Neuronal stem cell (in vitro differentiated cells): ENCODE measurements around the gene PLAAT1.

Source experiments
- DNase-seq: peaks from one replicate; pipeline ENCODE4 v3.0.0-alpha.2; 2013; ENCODE audit warnings: low spot score
- H2AFZ ChIP-seq: one replicate; pipeline ENCODE4 v1.6.1; 2013; ENCODE audit warnings: mild to moderate bottlenecking, low read length, inconsistent platforms
- H2AK5ac ChIP-seq: 2 replicates; pipeline ENCODE4 v1.6.1; 2013; ENCODE audit warnings: low read depth, mild to moderate bottlenecking, inconsistent platforms, low read length, moderate library complexity, mixed read lengths
- H2BK120ac ChIP-seq: 2 replicates; pipeline ENCODE4 v1.6.1; 2013; ENCODE audit warnings: low read depth, mild to moderate bottlenecking, inconsistent platforms, low read length, moderate library complexity, mixed read lengths
- H2BK12ac ChIP-seq: one replicate; pipeline ENCODE4 v1.6.1; 2013; ENCODE audit warnings: low read length, inconsistent platforms
- H2BK15ac ChIP-seq: 2 replicates; pipeline ENCODE4 v1.6.1; 2013; ENCODE audit warnings: mild to moderate bottlenecking, low read length, inconsistent platforms, mixed read lengths
- H2BK5ac ChIP-seq: one replicate; pipeline ENCODE4 v1.6.1; 2013; ENCODE audit warnings: inconsistent platforms, mild to moderate bottlenecking, low read length, moderate library complexity
- H3K14ac ChIP-seq: one replicate; pipeline ENCODE4 v1.6.1; 2013; ENCODE audit warnings: low read length, inconsistent platforms
- H3K18ac ChIP-seq: 2 replicates; pipeline ENCODE4 v1.6.1; 2013; ENCODE audit warnings: low read length, inconsistent platforms
- H3K23ac ChIP-seq: 2 replicates; pipeline ENCODE4 v1.6.1; 2013; ENCODE audit warnings: low read depth, mild to moderate bottlenecking, mixed read lengths, low read length, inconsistent platforms; ENCODE audit not compliant: poor library complexity
- H3K27ac ChIP-seq: replicated peaks from 3 replicates; pipeline ENCODE4 v1.5.1; 2013; ENCODE audit warnings: low read length, inconsistent platforms
- H3K27me3 ChIP-seq, 3 experiments: 2 replicates each; pipeline ENCODE4 v1.6.1; 2013; ENCODE audit warnings: low read length in 3 of 3, mild to moderate bottlenecking in 2 of 3, inconsistent platforms in 1 of 3, low read depth in 1 of 3, mixed read lengths in 1 of 3, moderate library complexity in 1 of 3; ENCODE audit not compliant: control insufficient read depth in 3 of 3, insufficient read depth in 3 of 3
- H3K36me3 ChIP-seq, 2 donors: replicated peaks in 1 of 2; 2 replicates each; pipeline ENCODE4 v1.6.1; 2013; ENCODE audit warnings: low read length in 2 of 2; ENCODE audit not compliant: control insufficient read depth in 2 of 2, insufficient read depth in 2 of 2
- H3K4ac ChIP-seq: 2 replicates; pipeline ENCODE4 v1.6.1; 2013; ENCODE audit warnings: inconsistent platforms, mild to moderate bottlenecking, low read length, moderate library complexity
- H3K4me1 ChIP-seq, 2 donors: 1 replicate in 1 of 2; 2 replicates in 1 of 2; pipeline ENCODE4 v1.6.1; 2013; ENCODE audit warnings: low read length in 2 of 2, low read depth in 1 of 2; ENCODE audit not compliant: control insufficient read depth in 2 of 2, insufficient read depth in 1 of 2
- H3K4me2 ChIP-seq: one replicate; pipeline ENCODE4 v1.6.1; 2013; ENCODE audit warnings: mild to moderate bottlenecking, low read length, inconsistent platforms; ENCODE audit not compliant: insufficient read depth, poor library complexity, severe bottlenecking
- H3K4me3 ChIP-seq, 2 donors: 2 replicates each; pipeline ENCODE4 v1.5.1; 2013; ENCODE audit warnings: low read length in 2 of 2, mild to moderate bottlenecking in 2 of 2, inconsistent platforms in 1 of 2, moderate library complexity in 1 of 2
- H3K79me1 ChIP-seq: one replicate; pipeline ENCODE4 v1.6.1; 2013; ENCODE audit warnings: low read depth, mild to moderate bottlenecking, inconsistent platforms, low read length, moderate library complexity
- H3K9ac ChIP-seq: one replicate; pipeline ENCODE4 v1.6.1; 2013; ENCODE audit warnings: mild to moderate bottlenecking, low read depth, low read length, inconsistent platforms; ENCODE audit not compliant: poor library complexity
- H3K9me3 ChIP-seq, 2 donors: replicated peaks in 1 of 2; 2 replicates each; pipeline versions ENCODE3 to v1.6.1; 2013; ENCODE audit warnings: low read length in 2 of 2, mild to moderate bottlenecking in 2 of 2, inconsistent platforms in 1 of 2, low read depth in 1 of 2, mixed read lengths in 1 of 2, moderate library complexity in 1 of 2; ENCODE audit not compliant: control insufficient read depth in 2 of 2, insufficient read depth in 1 of 2
- H4K8ac ChIP-seq: one replicate; pipeline ENCODE4 v1.6.1; 2013; ENCODE audit warnings: low read depth, mild to moderate bottlenecking, inconsistent platforms, low read length, moderate library complexity
- H4K91ac ChIP-seq: one replicate; pipeline ENCODE4 v1.6.1; 2013; ENCODE audit warnings: low read length, low read depth, mild to moderate bottlenecking, inconsistent platforms; ENCODE audit not compliant: poor library complexity
- WGBS, 2 donors: extraction: QIAGEN DNeasy Blood & Tissue Kit; methylation state at CpG; one replicate each; pipeline ENCODE4 v1.1.7; 2013; ENCODE audit warnings: missing lambda C conversion rate in 2 of 2, mixed read lengths in 1 of 2; ENCODE audit not compliant: insufficient read length in 2 of 2, insufficient replicate concordance in 1 of 2; ENCODE audit errors: extremely low coverage in 2 of 2; 5-methylcytosine and 5-hydroxymethylcytosine counted together

Gene PLAAT1

DNA sequence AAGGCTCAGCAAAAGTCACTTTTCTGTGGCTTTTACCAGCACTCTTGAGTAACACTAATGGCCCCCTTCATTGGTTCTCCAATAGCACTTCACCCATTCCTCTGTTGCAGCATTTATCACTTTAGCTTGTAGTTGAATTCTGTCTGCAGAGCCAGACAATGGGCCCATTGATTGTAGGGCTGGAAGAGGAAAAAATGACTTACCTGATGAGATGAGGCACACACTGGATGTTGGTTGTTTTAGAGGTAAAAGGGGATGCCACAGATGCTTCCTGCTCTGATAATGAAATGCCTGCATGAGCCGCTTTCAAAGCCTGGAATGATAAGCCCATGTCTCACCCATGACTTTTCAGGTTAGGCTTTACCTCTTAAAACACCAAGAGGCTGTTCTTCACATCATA is 64.3 kb downstream of the PLAAT1 start:
- no peak overlapping the region for H4K91ac ChIP-seq

DNA sequence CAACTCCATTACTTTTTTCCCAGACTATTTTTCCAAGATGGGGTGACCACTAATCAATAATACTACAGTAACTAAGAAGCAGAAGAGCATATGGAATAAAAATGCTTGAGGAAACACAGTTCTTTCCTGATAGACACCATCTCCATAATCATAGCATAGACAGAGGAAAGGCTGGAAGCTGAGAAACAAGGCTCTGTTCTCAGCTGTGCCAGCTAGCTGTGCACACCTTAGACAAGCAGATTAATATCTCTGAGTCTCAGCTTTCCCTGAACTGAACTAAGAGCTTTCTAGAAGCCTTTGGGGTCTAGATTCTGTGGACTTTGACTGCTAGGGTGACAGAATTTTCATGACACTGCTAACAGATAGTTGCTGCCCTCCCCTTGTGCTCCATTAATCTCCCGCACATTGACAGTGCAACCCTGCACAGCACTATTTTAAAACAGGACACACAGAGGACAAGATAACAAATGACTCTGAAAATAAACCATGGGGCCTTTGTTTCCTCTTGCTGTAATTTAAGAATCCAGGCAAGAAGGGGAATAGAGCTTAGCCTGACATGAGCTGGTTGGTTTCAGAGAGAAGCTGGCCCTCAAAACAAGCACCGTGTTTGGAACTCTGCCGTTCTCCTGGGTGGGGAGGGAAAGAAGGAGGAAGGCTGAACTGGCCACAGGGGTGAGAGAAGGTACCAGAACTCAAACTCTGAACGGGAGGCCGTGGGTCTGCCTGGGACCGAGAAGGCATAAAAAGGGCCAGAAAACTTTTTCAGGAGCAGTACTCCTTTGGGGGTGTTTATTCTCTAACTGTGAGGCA is 70.1 kb downstream of the PLAAT1 start:
- Histone ChIP-seq H2BK15ac (no peak overlapping the region), H2BK120ac (no peak overlapping the region), H3K4ac (no peak overlapping the region), H3K9me3 (no peaks in the 10 kb centered on the region), H3K18ac (no peak overlapping the region), H3K79me1 (no peaks in the 10 kb centered on the region), H4K91ac (no peak overlapping the region), H4K8ac (no peak overlapping the region), H3K23ac (no peak overlapping the region), H3K27me3 (no peaks in the 10 kb centered on the region), H3K14ac (no peak overlapping the region), H2BK12ac (no peak overlapping the region), H3K4me2 (no peak overlapping the region), H3K36me3 (no peaks in the 10 kb centered on the region), H3K9ac (no peak overlapping the region), H2BK5ac (no peak overlapping the region), H3K4me3 (no peak overlapping the region), H3K27ac (no peak overlapping the region), H2AFZ (no peak overlapping the region), H3K4me1 (peaks cover 0 to 17% of the 10 kb centered on the region in 2 donors), H2AK5ac (no peak overlapping the region)
- no CpG with 5 or more reads among the region's 6 CpGs for WGBS, 2 donors
- no peak for DNase-seq

More for the DNA sequence above, 64.3 kb downstream of the PLAAT1 start:
- no peak for DNase-seq
- WGBS, 2 donors, result no CpG with 5 or more reads among the region's 1 CpG
- H3K18ac ChIP-seq, result no peak overlapping the region
- H3K4me3 ChIP-seq, result no peak overlapping the region
- H3K36me3 ChIP-seq, result no peaks in the 10 kb centered on the region
- no peak overlapping the region for H3K4me2 ChIP-seq
- H4K8ac ChIP-seq, result no peak overlapping the region
- no peak overlapping the region for H2BK15ac ChIP-seq
- H3K9me3 ChIP-seq, result no peaks in the 10 kb centered on the region
- no peak overlapping the region for H3K23ac ChIP-seq
- H3K4ac ChIP-seq, result no peak overlapping the region
- no peak overlapping the region for H3K9ac ChIP-seq
- H2BK120ac ChIP-seq, result no peak overlapping the region
- no peaks in the 10 kb centered on the region for H3K27me3 ChIP-seq
- no peak overlapping the region for H2AK5ac ChIP-seq
- H3K79me1 ChIP-seq, result no peaks in the 10 kb centered on the region
- H2BK5ac ChIP-seq, result no peak overlapping the region
- no peak overlapping the region for H3K14ac ChIP-seq
- no peak overlapping the region for H2AFZ ChIP-seq
- no peaks in the 10 kb centered on the region for H3K4me1 ChIP-seq
- no peak overlapping the region for H3K27ac ChIP-seq
- no peak overlapping the region for H2BK12ac ChIP-seq

DNA sequence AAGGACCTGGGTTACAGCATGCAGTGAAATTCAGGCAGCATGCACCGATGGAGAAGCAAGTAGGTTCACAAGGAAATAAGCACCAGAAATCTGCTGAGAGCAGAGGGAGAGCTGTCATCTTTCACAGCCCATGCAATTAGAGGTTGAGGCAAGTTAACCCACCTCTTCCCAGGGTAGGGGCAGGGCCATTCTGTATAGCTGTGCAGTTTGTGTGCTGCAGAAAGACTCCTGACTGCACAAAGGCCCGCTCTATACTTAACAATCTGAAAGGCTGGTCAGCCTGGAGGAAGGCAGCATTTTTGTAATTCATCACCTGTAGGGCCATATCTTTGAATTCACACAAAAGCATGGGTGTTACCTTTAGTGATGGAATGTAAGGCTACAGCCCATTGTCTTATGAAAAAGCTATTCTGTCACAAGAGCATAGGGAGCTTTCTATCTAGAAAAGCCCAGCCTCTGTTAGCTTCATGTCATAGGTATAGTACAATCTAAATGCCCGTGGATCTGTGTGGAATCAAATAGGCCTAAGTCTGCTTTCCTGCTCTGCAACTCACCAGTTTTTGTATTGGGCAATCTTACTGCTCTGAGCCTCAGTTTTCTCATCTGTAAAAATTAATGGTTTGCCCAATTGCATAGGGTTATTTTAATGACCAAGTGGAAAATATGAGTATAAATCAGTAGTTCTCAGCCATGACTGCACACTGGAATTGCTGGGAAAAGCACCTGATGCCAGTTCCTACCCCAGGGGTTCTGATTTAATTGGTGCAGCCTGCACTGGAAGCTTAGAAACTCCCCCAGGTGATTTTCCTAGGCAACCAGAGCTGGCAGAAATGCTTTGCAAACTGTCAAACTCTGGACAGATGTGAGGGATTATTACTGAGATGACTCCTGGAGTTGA is 72.3 kb downstream of the PLAAT1 start:
- H3K4me3 ChIP-seq, result no peak overlapping the region
- H2BK5ac ChIP-seq, result no peak overlapping the region
- H3K79me1 ChIP-seq, result no peaks in the 10 kb centered on the region
- no peak overlapping the region for H3K14ac ChIP-seq
- H3K9ac ChIP-seq, result no peak overlapping the region
- no peak overlapping the region for H3K4ac ChIP-seq
- H2BK15ac ChIP-seq, result no peak overlapping the region
- no peak overlapping the region for H3K23ac ChIP-seq
- WGBS, 2 donors, result no CpG with 5 or more reads among the region's 3 CpGs
- H3K9me3 ChIP-seq, result no peaks in the 10 kb centered on the region
- no peaks in the 10 kb centered on the region for H3K27me3 ChIP-seq
- no peak overlapping the region for H2BK120ac ChIP-seq
- H3K18ac ChIP-seq, result no peak overlapping the region
- H2AK5ac ChIP-seq, result no peak overlapping the region
- H3K4me2 ChIP-seq, result no peak overlapping the region
- H3K4me1 ChIP-seq, result peaks cover 0 to 17% of the 10 kb centered on the region in 2 donors
- H2AFZ ChIP-seq, result no peak overlapping the region
- no peak overlapping the region for H4K91ac ChIP-seq
- no peak overlapping the region for H4K8ac ChIP-seq
- no peaks in the 10 kb centered on the region for H3K36me3 ChIP-seq
- no peak for DNase-seq
- H3K27ac ChIP-seq, result peak overlapping the region; percentile 58
- H2BK12ac ChIP-seq, result no peak overlapping the region

DNA sequence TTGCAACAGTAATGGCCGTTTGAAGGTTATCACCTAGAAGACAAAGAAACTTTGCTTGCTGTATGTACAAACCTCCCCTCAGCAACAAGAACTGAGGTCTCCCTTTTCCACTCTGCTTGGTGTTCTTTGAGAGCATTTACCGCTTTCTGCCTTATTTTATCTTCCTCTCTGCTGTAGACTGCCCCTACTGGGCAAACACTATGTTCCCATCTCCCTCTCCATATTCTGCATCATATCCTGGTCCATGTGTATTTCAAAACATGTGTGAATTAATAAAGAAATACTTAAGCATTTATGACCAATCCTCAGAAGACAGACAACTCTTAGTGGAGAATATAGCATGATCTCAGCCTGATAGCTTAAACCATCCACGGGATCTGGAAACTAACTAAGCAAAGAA is 73.1 kb downstream of the PLAAT1 start:
- no peak overlapping the region for H2BK12ac ChIP-seq
- H3K27ac ChIP-seq, result no peak overlapping the region
- H3K9ac ChIP-seq, result no peak overlapping the region
- H3K23ac ChIP-seq, result no peak overlapping the region
- no peaks in the 10 kb centered on the region for H3K36me3 ChIP-seq
- H4K91ac ChIP-seq, result no peak overlapping the region
- H3K4ac ChIP-seq, result no peak overlapping the region
- H3K4me3 ChIP-seq, result no peak overlapping the region
- H3K4me1 ChIP-seq, result peaks cover 0 to 17% of the 10 kb centered on the region in 2 donors
- no peaks in the 10 kb centered on the region for H3K27me3 ChIP-seq
- no peak overlapping the region for H2AFZ ChIP-seq
- H4K8ac ChIP-seq, result no peak overlapping the region
- no peak overlapping the region for H2BK120ac ChIP-seq
- no peak overlapping the region for H2AK5ac ChIP-seq
- H3K14ac ChIP-seq, result no peak overlapping the region
- peak overlapping the region; percentile 41 for H2BK15ac ChIP-seq
- H3K18ac ChIP-seq, result no peak overlapping the region
- H3K4me2 ChIP-seq, result no peak overlapping the region
- no peaks in the 10 kb centered on the region for H3K9me3 ChIP-seq
- H2BK5ac ChIP-seq, result no peak overlapping the region
- no CpG with 5 or more reads among the region's 3 CpGs for WGBS, 2 donors
- H3K79me1 ChIP-seq, result no peaks in the 10 kb centered on the region
- DNase-seq, result no peak
